Gastroesophageal sphincter (tissue), 3 donors: ENCODE data around the gene GPC4.

ENCODE experiments used
- EP300 ChIP-seq: sonication (generic); formaldehyde crosslinking; IDR thresholded peaks from one replicate; pipeline ENCODE4 v1.6.1; 2017; ENCODE audit warnings: antibody characterized with exemption, mild to moderate bottlenecking
- TF ChIP-seq, protein P1 (sequence below), 4 experiments: fragments of 200-600 bp in 2 of 4; fragments of 450-650 bp in 2 of 4; sonication (generic) in 1 of 4; IDR thresholded peaks; one replicate each; pipeline ENCODE4 v1.5.1; 2017 to 2019; ENCODE audit warnings: antibody characterized with exemption in 4 of 4, mild to moderate bottlenecking in 2 of 4, moderate library complexity in 2 of 4

DNA sequence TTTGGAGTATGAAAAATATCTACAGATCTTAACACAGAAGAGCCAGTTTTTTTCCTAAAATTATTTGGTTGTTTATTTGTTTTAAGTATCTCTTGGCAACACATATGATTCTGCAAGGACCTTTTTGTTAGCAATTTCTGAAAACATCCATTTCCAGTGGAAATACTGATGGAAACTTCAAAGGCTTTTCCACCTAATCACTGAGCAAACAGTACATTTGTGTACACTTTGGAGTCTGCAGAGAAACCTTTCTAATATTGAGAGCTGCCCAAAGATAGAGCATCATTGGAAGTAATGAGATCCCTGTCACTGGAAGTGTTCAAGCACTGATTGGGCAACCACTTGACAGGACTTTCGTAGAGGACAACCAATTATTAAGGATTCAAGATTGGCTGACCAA lies 127.4 kb downstream of the GPC4 start:
- TF ChIP-seq, protein P1, sequence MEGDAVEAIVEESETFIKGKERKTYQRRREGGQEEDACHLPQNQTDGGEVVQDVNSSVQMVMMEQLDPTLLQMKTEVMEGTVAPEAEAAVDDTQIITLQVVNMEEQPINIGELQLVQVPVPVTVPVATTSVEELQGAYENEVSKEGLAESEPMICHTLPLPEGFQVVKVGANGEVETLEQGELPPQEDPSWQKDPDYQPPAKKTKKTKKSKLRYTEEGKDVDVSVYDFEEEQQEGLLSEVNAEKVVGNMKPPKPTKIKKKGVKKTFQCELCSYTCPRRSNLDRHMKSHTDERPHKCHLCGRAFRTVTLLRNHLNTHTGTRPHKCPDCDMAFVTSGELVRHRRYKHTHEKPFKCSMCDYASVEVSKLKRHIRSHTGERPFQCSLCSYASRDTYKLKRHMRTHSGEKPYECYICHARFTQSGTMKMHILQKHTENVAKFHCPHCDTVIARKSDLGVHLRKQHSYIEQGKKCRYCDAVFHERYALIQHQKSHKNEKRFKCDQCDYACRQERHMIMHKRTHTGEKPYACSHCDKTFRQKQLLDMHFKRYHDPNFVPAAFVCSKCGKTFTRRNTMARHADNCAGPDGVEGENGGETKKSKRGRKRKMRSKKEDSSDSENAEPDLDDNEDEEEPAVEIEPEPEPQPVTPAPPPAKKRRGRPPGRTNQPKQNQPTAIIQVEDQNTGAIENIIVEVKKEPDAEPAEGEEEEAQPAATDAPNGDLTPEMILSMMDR (IDR thresholded peaks at IDR 0.05): no peak
- no peak for TF ChIP-seq EP300
